Measurements from ENCODE around the gene ZIM2.

ZIM2 gene

DNA sequence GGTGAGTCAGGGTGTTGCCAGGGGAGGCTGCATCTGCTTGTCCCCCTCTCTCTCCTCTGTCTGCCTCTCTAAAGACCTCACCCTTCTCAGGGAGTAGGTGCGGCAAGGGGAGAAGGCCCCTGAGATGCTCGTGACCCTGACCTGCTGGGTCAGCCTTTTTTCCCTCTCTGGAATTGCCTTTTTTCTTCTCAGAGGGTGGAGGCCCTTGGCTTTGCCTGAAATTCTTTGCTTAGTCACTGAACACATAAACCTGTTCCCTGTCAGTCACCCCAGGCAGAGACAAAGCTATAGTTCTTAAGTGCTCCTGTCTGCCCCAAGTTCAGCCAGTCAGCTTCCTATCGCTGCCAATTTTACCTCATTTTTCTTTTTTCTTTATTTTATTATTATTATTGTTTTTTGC is 35.2 kb upstream of the ZIM2 start:
- TF ChIP-seq, protein P1, sequence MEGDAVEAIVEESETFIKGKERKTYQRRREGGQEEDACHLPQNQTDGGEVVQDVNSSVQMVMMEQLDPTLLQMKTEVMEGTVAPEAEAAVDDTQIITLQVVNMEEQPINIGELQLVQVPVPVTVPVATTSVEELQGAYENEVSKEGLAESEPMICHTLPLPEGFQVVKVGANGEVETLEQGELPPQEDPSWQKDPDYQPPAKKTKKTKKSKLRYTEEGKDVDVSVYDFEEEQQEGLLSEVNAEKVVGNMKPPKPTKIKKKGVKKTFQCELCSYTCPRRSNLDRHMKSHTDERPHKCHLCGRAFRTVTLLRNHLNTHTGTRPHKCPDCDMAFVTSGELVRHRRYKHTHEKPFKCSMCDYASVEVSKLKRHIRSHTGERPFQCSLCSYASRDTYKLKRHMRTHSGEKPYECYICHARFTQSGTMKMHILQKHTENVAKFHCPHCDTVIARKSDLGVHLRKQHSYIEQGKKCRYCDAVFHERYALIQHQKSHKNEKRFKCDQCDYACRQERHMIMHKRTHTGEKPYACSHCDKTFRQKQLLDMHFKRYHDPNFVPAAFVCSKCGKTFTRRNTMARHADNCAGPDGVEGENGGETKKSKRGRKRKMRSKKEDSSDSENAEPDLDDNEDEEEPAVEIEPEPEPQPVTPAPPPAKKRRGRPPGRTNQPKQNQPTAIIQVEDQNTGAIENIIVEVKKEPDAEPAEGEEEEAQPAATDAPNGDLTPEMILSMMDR (IDR thresholded peaks at IDR 0.05; ENCODE audit: low read depth, low read length): no peak
- no peak overlapping the region for H3K27ac ChIP-seq
- DNase-seq: no peak
- peaks cover 5% of the 10 kb centered on the region for H3K9me3 ChIP-seq (ENCODE audit: severe bottlenecking)
- no peaks in the 10 kb centered on the region for H3K36me3 ChIP-seq
- H3K4me3 ChIP-seq (ENCODE audit: low read depth, low read length): no peak overlapping the region
- no peaks in the 10 kb centered on the region for H3K27me3 ChIP-seq (ENCODE audit: insufficient read depth, low read depth, severe bottlenecking)

DNA sequence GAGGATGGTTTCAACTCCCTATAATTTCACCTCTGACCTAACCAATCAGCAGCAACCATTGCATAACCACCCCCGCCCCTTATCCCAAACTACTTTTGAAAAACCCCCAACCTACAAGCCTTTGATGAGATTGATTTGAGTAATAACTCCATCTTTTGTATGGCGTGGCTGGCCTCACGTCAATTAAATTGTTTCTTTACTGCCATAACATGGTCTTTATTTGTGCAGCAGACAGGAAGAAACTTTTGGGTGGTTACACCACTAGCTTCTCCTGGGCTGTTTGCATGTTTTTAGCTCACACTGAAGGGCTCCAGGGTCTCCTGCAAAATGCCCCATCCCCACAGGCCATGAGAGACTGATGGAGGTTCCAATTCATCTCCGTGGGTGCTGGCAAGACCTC is 34.0 kb upstream of the ZIM2 start:
- H3K9me3 ChIP-seq (ENCODE audit: severe bottlenecking): peaks cover 5% of the 10 kb centered on the region

DNA sequence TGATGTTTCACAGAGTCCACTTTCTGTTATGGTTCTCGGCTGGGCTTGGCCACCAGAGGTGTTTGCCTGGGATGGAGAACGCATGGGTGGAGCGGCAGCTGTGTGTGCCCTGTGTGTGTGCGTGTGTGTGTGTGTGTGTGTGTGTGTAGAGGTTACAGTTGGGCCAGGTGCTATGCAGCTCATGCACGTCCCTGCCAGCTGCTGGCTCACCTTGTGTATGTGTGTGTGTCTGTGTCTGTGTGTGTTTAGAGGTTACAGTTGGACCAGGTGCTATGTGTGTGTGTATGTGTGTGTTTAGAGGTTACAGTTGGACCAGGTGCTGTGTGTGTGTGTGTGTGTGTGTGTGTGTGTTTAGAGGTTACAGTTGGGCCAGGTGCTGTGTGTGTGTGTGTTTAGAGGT is 33.0 kb upstream of the ZIM2 start:
- Histone ChIP-seq H3K36me3 (no peaks in the 10 kb centered on the region), H3K9me3 (ENCODE audit: severe bottlenecking) (peaks cover 5% of the 10 kb centered on the region), H3K4me3 (ENCODE audit: low read depth, low read length) (no peak overlapping the region), H3K27me3 (ENCODE audit: insufficient read depth, low read depth, severe bottlenecking) (no peaks in the 10 kb centered on the region), H3K27ac (no peak overlapping the region)
- no peak for DNase-seq
- TF ChIP-seq, protein P1 (IDR thresholded peaks at IDR 0.05; ENCODE audit: low read depth, low read length): no peak

More for the DNA sequence above, 34.0 kb upstream of the ZIM2 start:
- Histone ChIP-seq H3K27ac (no peak overlapping the region), H3K36me3 (no peaks in the 10 kb centered on the region), H3K27me3 (ENCODE audit: insufficient read depth, low read depth, severe bottlenecking) (no peaks in the 10 kb centered on the region), H3K4me3 (ENCODE audit: low read depth, low read length) (no peak overlapping the region)
- TF ChIP-seq, protein P1 (IDR thresholded peaks at IDR 0.05; ENCODE audit: low read depth, low read length): no peak
- no peak for DNase-seq

DNA sequence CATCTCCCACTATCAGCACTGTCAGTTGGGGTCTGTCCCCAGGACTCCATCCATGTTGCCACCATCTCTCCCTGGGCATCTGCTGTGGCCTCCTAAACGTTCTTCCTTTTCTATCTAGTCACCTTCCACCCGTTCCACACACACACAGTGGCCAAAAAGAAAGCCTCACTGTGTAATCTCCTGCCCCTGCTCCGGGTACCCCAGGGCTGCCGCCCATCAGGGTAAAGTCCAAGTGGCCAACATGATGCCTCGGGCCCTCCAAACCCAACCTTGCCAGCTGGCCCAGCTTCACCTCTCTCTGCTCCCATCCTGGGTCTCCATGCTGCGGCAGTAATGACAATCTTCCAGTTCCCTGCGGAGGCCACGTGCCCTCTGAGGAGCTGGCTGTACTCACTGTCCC is 29.4 kb upstream of the ZIM2 start:
- TF ChIP-seq, protein P1 (IDR thresholded peaks at IDR 0.05; ENCODE audit: low read depth, low read length): no peak
- Histone ChIP-seq H3K27ac (no peak overlapping the region), H3K36me3 (no peaks in the 10 kb centered on the region), H3K9me3 (ENCODE audit: severe bottlenecking) (peaks cover 4% of the 10 kb centered on the region), H3K4me3 (ENCODE audit: low read depth, low read length) (no peak overlapping the region), H3K27me3 (ENCODE audit: insufficient read depth, low read depth, severe bottlenecking) (no peaks in the 10 kb centered on the region)
- DNase-seq: no peak

DNA sequence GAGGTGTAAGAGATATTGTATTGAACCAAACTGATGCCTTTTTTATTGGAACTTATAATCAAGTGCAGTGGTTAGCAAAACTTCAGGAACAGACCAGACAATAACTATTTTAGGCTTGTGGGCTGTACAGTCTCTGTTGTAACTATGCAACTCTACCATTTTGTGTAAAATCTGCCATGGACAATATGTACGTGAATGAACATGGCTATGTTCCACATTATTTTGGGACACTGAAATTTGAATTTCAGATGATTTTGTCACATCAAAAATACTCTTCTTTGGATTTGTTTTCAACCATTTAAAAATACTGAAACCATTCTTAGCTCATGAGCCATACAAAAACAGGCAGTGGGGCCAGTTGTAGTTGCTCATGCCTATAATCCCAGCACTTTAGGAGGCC is 27.9 kb upstream of the ZIM2 start:
- Histone ChIP-seq H3K27me3 (ENCODE audit: insufficient read depth, low read depth, severe bottlenecking) (no peaks in the 10 kb centered on the region), H3K27ac (no peak overlapping the region), H3K4me3 (ENCODE audit: low read depth, low read length) (no peak overlapping the region), H3K9me3 (ENCODE audit: severe bottlenecking) (no peaks in the 10 kb centered on the region), H3K36me3 (no peaks in the 10 kb centered on the region)
- TF ChIP-seq, protein P1 (IDR thresholded peaks at IDR 0.05; ENCODE audit: low read depth, low read length): no peak
- no peak for DNase-seq

DNA sequence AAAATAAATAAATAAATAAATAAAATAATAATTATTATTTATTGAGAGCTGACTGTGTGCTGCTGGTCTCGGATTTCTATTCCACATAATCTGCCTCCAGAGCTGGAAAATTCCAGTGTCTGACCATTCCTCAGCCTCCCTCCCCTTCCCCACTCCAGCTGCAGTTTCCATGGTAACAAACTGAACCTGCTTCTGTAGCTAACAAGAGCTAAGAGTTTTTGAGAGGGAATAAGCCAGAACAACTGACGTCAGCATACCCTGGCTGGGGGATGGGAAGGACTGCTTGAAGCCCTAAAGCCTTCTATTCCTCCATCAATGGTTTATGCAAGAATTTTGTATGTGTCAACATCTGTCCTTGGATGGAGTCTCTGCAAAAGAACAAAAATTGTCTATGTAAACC is 26.0 kb upstream of the ZIM2 start:
- Histone ChIP-seq H3K27me3 (ENCODE audit: insufficient read depth, low read depth, severe bottlenecking) (no peaks in the 10 kb centered on the region), H3K36me3 (no peaks in the 10 kb centered on the region), H3K4me3 (ENCODE audit: low read depth, low read length) (no peak overlapping the region), H3K27ac (no peak overlapping the region), H3K9me3 (ENCODE audit: severe bottlenecking) (no peaks in the 10 kb centered on the region)
- DNase-seq: no peak
- TF ChIP-seq, protein P1 (IDR thresholded peaks at IDR 0.05; ENCODE audit: low read depth, low read length): no peak
